K562 (cell line): Measurements from ENCODE around the gene TMEM167B. TPM values are rescaled to one million over a fixed set of nuclear protein-coding genes. Genes with fewer than 3 reads are reported as not detected.

Source experiments
- BHLHE40 ChIP-seq: IDR thresholded peaks from 2 replicates; pipeline ENCODE4 v1.6.1; 2011; ENCODE audit warnings: low read length, improper control_type of control experiment
- BRD9 ChIP-seq: fragments of 450-650 bp; IDR thresholded peaks from 2 replicates; pipeline ENCODE4 v1.6.1; 2018; ENCODE audit warnings: low read depth; ENCODE audit not compliant: partially characterized antibody
- DDX20 ChIP-seq: fragments of 450-650 bp; IDR thresholded peaks from 2 replicates; pipeline ENCODE4 v1.6.1; 2016; ENCODE audit warnings: missing genetic modification characterization, low read depth, mild to moderate bottlenecking, missing compliant biosample characterization, moderate library complexity
- EP300 ChIP-seq: IDR thresholded peaks from 2 replicates; pipeline ENCODE4 v1.6.1; 2012; ENCODE audit warnings: low read length, improper control_type of control experiment
- ETV6 ChIP-seq, 3 experiments: fragments of 150-350 bp in 1 of 3; sonication (generic) in 1 of 3; formaldehyde crosslinking in 1 of 3; IDR thresholded peaks; 2 replicates each; pipeline versions ENCODE4 v1.6.1 to v1.8.0; 2014 to 2022; ENCODE audit warnings: borderline replicate concordance in 2 of 3, low read depth in 2 of 3, antibody characterized with exemption in 1 of 3, low read length in 1 of 3, mild to moderate bottlenecking in 1 of 3, missing genetic modification reagents in 1 of 3
- HNRNPH1 ChIP-seq: fragments of 200-400 bp; formaldehyde crosslinking; optimal IDR thresholded peaks from 2 replicates; pipeline ENCODE3; 2017; ENCODE audit warnings: low read depth, mild to moderate bottlenecking, low read length, moderate library complexity
- KDM5B ChIP-seq: fragments of 200-600 bp; sonication (generic); IDR thresholded peaks from 2 replicates; pipeline ENCODE4 v1.6.1; 2012; ENCODE audit warnings: low read depth, mild to moderate bottlenecking, moderate library complexity, low read length, control low read depth, inconsistent platforms; ENCODE audit not compliant: insufficient replicate concordance
- MBD2 ChIP-seq: sonication (generic); IDR thresholded peaks from 2 replicates; pipeline ENCODE4 v1.6.1; 2016; ENCODE audit warnings: low read depth, borderline replicate concordance
- NR2C1 ChIP-seq, 2 experiments: fragments of 450-650 bp; IDR thresholded peaks; 2 replicates each; pipeline ENCODE4 v1.6.1; 2017; ENCODE audit warnings: mild to moderate bottlenecking in 2 of 2, antibody characterized with exemption in 1 of 2, inconsistent platforms in 1 of 2, missing compliant biosample characterization in 1 of 2, missing genetic modification characterization in 1 of 2
- PHF20 ChIP-seq: fragments of 450-650 bp; IDR thresholded peaks from 2 replicates; pipeline ENCODE4 v1.6.1; 2018; ENCODE audit not compliant: partially characterized antibody
- POLR2A ChIP-seq: fragments of 450-650 bp; conservative IDR thresholded peaks from 2 replicates; pipeline ENCODE4 v1.6.1; 2016
- PTRF ChIP-seq: fragments of 450-650 bp; IDR thresholded peaks from 2 replicates; pipeline ENCODE4 v1.6.1; 2016; ENCODE audit warnings: mild to moderate bottlenecking, missing genetic modification characterization, missing compliant biosample characterization
- PYGO2 ChIP-seq: fragments of 450-650 bp; IDR thresholded peaks from 2 replicates; pipeline ENCODE4 v1.6.1; 2016; ENCODE audit warnings: mild to moderate bottlenecking, missing genetic modification characterization, moderate library complexity, missing compliant biosample characterization
- SMC3 ChIP-seq: conservative IDR thresholded peaks from 2 replicates; pipeline ENCODE4 v1.6.1; 2011; ENCODE audit warnings: low read depth, low read length, improper control_type of control experiment; ENCODE audit not compliant: insufficient read depth
- TAF15 ChIP-seq: fragments of 200-400 bp; formaldehyde crosslinking; IDR thresholded peaks from 2 replicates; pipeline ENCODE4 v1.6.1; 2017; ENCODE audit warnings: mild to moderate bottlenecking, low read depth, low read length, moderate library complexity
- TEAD4 ChIP-seq, 2 experiments: sonication (generic) in 1 of 2; formaldehyde crosslinking in 1 of 2; IDR thresholded peaks; 2 replicates each; pipeline versions ENCODE4 v1.6.1 to v1.8.0; 2012 to 2022; ENCODE audit warnings: borderline replicate concordance in 1 of 2, inconsistent platforms in 1 of 2, low read length in 1 of 2, mild to moderate bottlenecking in 1 of 2, missing genetic modification reagents in 1 of 2
- ZNF134 ChIP-seq: fragments of 250-450 bp; sonication (Bioruptor Pico); conservative IDR thresholded peaks from 2 replicates; pipeline ENCODE4 v1.4.0; 2020
- ZNF184 ChIP-seq: sonication (generic); formaldehyde crosslinking; IDR thresholded peaks from 2 replicates; pipeline ENCODE4 v1.5.0; 2020; ENCODE audit warnings: missing genetic modification reagents
- ZNF444 ChIP-seq: fragments of 250-450 bp; sonication (Bioruptor Pico); IDR thresholded peaks from 2 replicates; pipeline ENCODE4 v1.4.0; 2020; ENCODE audit warnings: mild to moderate bottlenecking, moderate library complexity
- ZNF561 ChIP-seq: fragments of 450-650 bp; formaldehyde crosslinking; conservative IDR thresholded peaks from 2 replicates; pipeline ENCODE4 v1.4.0; 2020; ENCODE audit warnings: mild to moderate bottlenecking, moderate library complexity
- ZNF644 ChIP-seq: fragments of 200-800 bp; sonication (Bioruptor generic); IDR thresholded peaks from 2 replicates; pipeline ENCODE4 v1.6.1; 2016; ENCODE audit warnings: low read depth, missing genetic modification characterization, missing compliant biosample characterization
- polyA plus RNA-seq, 8 experiments: library from polyadenylated mRNA; depleted of rRNA in 4 of 8; stranded (reverse) in 5 of 8; unstranded in 3 of 8; fragments of >200 nt; fragmentation: Nextera tagmentation in 2 of 8; fragmentation: Illumina TruSeq in 1 of 8; extraction: Ambion mirVana in 2 of 8; extraction: Trizol in 1 of 8; gene quantifications; 2 replicates each; pipeline versions ENCODE4 v1.2.1 to v1.2.3, GENCODE V29; 2011 to 2014; ENCODE audit warnings: inconsistent platforms in 1 of 8, missing spikeins in 1 of 8
- total RNA-seq, 7 experiments: library from RNA; depleted of rRNA in 6 of 7; stranded (reverse); fragments of >200 nt in 6 of 7; fragmentation: Illumina TruSeq in 2 of 7; extraction: Trizol in 2 of 7; gene quantifications; 2 replicates each; pipeline versions ENCODE4 v1.2.1 to v1.2.3, GENCODE V29; 2011 to 2021; ENCODE audit warnings: low replicate concordance in 1 of 7
- TF ChIP-seq, protein P1 (sequence below): sonication (generic); formaldehyde crosslinking; IDR thresholded peaks from 2 replicates; pipeline ENCODE4 v1.8.1; 2023; ENCODE audit warnings: mild to moderate bottlenecking, missing genetic modification reagents
- TF ChIP-seq, protein P2 (sequence below), 3 experiments: IDR thresholded peaks in 2 of 3; conservative IDR thresholded peaks in 1 of 3; 2 replicates each; pipeline ENCODE4 v1.5.1; 2011 to 2012; ENCODE audit warnings: low read length in 3 of 3, mild to moderate bottlenecking in 3 of 3, control low read depth in 2 of 3, improper control_type of control experiment in 1 of 3, inconsistent platforms in 1 of 3, low read depth in 1 of 3, mixed read lengths in 1 of 3, moderate library complexity in 1 of 3; ENCODE audit not compliant: insufficient read depth in 2 of 3
- TF ChIP-seq, protein P3 (sequence below): sonication (generic); formaldehyde crosslinking; IDR thresholded peaks from 2 replicates; pipeline ENCODE4 v1.8.1; 2022; ENCODE audit warnings: missing genetic modification reagents

TMEM167B gene
- total and polyA plus RNA-seq, 9 of the 15 experiments (the other 6 are each of a cell fraction or from before 2014, with no cell fraction given): 17.2 to 36.4 (median 32.2) TPM

DNA sequence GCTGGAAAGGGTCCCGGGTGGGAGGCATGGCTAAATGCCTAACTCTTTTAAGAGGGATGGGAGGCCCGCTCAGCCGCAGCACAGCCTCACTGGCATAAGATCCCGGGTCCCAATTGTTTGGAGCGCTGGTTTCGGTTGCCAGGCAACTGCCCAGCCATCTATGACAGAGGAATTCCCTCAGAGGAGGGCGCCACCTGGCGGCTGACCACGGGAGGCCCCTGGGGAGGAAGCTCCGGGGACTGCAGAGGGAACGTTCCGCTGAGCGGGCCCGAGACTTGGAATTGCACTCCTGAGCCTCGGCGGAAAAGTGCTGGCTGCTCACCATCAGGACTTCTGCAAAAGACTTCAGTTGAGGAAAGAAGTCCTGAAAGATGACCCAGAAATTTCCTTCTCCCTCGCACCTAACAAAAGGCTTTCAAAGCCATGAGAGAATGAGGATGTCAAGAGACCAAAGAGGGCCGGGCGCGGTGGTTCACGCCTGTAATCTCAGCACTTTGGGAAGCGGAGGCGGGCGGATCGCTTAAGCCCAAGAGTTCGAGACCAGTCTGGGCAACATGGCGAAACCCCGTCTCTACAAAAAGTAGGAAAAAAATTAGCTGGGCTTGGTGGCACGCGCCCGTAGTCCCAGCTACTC, 22.2 kb downstream of the TMEM167B start (continued):
- TF ChIP-seq, protein P1, sequence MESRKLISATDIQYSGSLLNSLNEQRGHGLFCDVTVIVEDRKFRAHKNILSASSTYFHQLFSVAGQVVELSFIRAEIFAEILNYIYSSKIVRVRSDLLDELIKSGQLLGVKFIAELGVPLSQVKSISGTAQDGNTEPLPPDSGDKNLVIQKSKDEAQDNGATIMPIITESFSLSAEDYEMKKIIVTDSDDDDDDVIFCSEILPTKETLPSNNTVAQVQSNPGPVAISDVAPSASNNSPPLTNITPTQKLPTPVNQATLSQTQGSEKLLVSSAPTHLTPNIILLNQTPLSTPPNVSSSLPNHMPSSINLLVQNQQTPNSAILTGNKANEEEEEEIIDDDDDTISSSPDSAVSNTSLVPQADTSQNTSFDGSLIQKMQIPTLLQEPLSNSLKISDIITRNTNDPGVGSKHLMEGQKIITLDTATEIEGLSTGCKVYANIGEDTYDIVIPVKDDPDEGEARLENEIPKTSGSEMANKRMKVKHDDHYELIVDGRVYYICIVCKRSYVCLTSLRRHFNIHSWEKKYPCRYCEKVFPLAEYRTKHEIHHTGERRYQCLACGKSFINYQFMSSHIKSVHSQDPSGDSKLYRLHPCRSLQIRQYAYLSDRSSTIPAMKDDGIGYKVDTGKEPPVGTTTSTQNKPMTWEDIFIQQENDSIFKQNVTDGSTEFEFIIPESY: peak; percentile 58; the same call in 1 of the 2 replicates
- no peak for TF ChIP-seq BHLHE40
- no peak for TF ChIP-seq MBD2
- TF ChIP-seq ZNF184 (CRISPR knock-in tag): no peak
- no peak for TF ChIP-seq DDX20 (tag)
- TF ChIP-seq HNRNPH1: no peak
- TF ChIP-seq NR2C1 (IDR thresholded peaks at IDR 0.05): no peak
- no peak for TF ChIP-seq NR2C1 (tag; IDR thresholded peaks at IDR 0.05)
- TF ChIP-seq, protein P2, sequence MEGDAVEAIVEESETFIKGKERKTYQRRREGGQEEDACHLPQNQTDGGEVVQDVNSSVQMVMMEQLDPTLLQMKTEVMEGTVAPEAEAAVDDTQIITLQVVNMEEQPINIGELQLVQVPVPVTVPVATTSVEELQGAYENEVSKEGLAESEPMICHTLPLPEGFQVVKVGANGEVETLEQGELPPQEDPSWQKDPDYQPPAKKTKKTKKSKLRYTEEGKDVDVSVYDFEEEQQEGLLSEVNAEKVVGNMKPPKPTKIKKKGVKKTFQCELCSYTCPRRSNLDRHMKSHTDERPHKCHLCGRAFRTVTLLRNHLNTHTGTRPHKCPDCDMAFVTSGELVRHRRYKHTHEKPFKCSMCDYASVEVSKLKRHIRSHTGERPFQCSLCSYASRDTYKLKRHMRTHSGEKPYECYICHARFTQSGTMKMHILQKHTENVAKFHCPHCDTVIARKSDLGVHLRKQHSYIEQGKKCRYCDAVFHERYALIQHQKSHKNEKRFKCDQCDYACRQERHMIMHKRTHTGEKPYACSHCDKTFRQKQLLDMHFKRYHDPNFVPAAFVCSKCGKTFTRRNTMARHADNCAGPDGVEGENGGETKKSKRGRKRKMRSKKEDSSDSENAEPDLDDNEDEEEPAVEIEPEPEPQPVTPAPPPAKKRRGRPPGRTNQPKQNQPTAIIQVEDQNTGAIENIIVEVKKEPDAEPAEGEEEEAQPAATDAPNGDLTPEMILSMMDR (IDR thresholded peaks at IDR 0.05 in 2 of 3, conservative IDR thresholded peaks at IDR 0.05 in 1 of 3; ENCODE audit: insufficient read depth in 2 of 3, low read depth in 1 of 3, low read length in 3 of 3): peak; percentile 96 to 99 (median 97)
- TF ChIP-seq, protein P3, sequence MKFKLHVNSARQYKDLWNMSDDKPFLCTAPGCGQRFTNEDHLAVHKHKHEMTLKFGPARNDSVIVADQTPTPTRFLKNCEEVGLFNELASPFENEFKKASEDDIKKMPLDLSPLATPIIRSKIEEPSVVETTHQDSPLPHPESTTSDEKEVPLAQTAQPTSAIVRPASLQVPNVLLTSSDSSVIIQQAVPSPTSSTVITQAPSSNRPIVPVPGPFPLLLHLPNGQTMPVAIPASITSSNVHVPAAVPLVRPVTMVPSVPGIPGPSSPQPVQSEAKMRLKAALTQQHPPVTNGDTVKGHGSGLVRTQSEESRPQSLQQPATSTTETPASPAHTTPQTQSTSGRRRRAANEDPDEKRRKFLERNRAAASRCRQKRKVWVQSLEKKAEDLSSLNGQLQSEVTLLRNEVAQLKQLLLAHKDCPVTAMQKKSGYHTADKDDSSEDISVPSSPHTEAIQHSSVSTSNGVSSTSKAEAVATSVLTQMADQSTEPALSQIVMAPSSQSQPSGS (CRISPR knock-in tag): no peak
- TF ChIP-seq BRD9: no peak
- TF ChIP-seq POLR2A: no peak
- TF ChIP-seq PHF20: no peak
- TF ChIP-seq ZNF561 (CRISPR knock-in tag): no peak
- TF ChIP-seq ZNF644 (tag): no peak
- no peak for TF ChIP-seq ZNF134 (CRISPR knock-in tag)
- no peak for TF ChIP-seq PYGO2 (tag)
- TF ChIP-seq ETV6 (IDR thresholded peaks at IDR 0.05; ENCODE audit: borderline replicate concordance in 1 of 2, low read depth in 2 of 2, low read length in 1 of 2): no peak
- no peak for TF ChIP-seq ETV6 (CRISPR knock-in tag; IDR thresholded peaks at IDR 0.05; ENCODE audit: borderline replicate concordance)
- no peak for TF ChIP-seq EP300
- TF ChIP-seq PTRF (tag): no peak
- TF ChIP-seq KDM5B: peak; percentile 21
- peak; percentile 90 for TF ChIP-seq SMC3
- TF ChIP-seq TAF15: no peak
- no peak for TF ChIP-seq ZNF444 (CRISPR knock-in tag)
- peak; percentile 78 for TF ChIP-seq TEAD4 (IDR thresholded peaks at IDR 0.05; ENCODE audit: low read length)
- no peak for TF ChIP-seq TEAD4 (CRISPR knock-in tag; IDR thresholded peaks at IDR 0.05; ENCODE audit: borderline replicate concordance)
